ENCODE data around the gene ADGRL1. TPM values are rescaled to one million over a fixed set of nuclear protein-coding genes. Genes with fewer than 3 reads are reported as not detected.
"Not testable (repeated sequence)": the region's sequence is repeated elsewhere in the genome, so short reads cannot be mapped to it uniquely, and the experiment has no call there.

ADGRL1 gene
- total and polyA plus RNA-seq, 2 donors (not counting 1 experiment from before 2014, with no cell fraction given), result 0.64 to 1.8 TPM

DNA sequence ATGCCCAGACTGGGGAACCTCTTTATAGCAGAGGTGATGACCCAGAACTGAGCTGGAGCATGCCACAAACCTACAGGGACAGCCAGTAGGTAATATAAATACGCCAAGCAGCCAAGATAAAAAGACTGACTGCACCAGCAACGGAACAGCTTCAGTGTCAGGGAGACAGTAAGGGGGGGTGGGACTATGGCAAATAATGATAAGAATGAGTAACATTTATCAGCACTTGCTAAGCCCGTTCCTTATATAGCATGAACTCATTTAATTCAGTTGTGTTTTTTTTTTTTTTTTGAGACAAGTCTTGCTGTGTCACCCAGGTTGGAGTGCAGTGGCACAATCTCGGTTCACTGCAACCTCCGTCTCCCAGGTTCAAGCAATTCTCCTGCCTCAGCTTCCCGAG lies 20.5 kb upstream of the ADGRL1 start:
- H3K4me3 ChIP-seq (ENCODE audit: control extremely low read depth in 1 of 5, extremely low read depth in 1 of 5, insufficient read depth in 1 of 5, low read depth in 2 of 5, low read length in 4 of 5); H3K36me3 ChIP-seq (replicated peaks in 1 of 2; ENCODE audit: control extremely low read depth in 1 of 2, control insufficient read depth in 1 of 2, extremely low read depth in 1 of 2, insufficient read depth in 2 of 2, low read length in 1 of 2); ATAC-seq (ENCODE audit: low read depth); H3K4me1 ChIP-seq (ENCODE audit: control insufficient read depth in 2 of 2, insufficient read depth in 2 of 2, low read length in 2 of 2); CTCF ChIA-PET; intact Hi-C loops (cut with micrococcal nuclease); H3K27ac ChIP-seq (ENCODE audit: low read length in 2 of 2); H3K9ac ChIP-seq (ENCODE audit: low read length); H3K9me3 Mint-ChIP-seq (ENCODE audit: insufficient read depth); H3K27ac Mint-ChIP-seq; H3K27me3 ChIP-seq (replicated peaks in 1 of 4; ENCODE audit: control extremely low read depth in 1 of 4, control insufficient read depth in 3 of 4, insufficient read depth in 4 of 4, low read length in 3 of 4); H3K4me1 Mint-ChIP-seq; H3K4me3 Mint-ChIP-seq; DNase-seq; H2AFZ ChIP-seq (ENCODE audit: insufficient read depth, low read depth, low read length, poor library complexity, severe bottlenecking); H3K4me2 ChIP-seq (replicated peaks; ENCODE audit: low read depth, low read length, poor library complexity, severe bottlenecking); H3K9me3 ChIP-seq (ENCODE audit: control extremely low read depth in 1 of 3, control insufficient read depth in 2 of 3, insufficient read depth in 1 of 3, low read length in 2 of 3); H4K20me1 ChIP-seq (ENCODE audit: control insufficient read depth, insufficient read depth, low read length, poor library complexity, severe bottlenecking); H3K79me2 ChIP-seq (ENCODE audit: control insufficient read depth, insufficient read depth, low read length): not testable (repeated sequence)
- no CpG with 5 or more reads among the region's 6 CpGs for WGBS (ENCODE audit: insufficient coverage)
- POLR2A ChIA-PET, result interaction anchor here (0.6 to 0.7 kb wide), 2 partner anchors 20 to 181 kb away, joined by 3 to 4 read pairs; no protein-coding TSS in a partner anchor
- H3K27me3 Mint-ChIP-seq, result peaks cover 12% of the 10 kb centered on the region

DNA sequence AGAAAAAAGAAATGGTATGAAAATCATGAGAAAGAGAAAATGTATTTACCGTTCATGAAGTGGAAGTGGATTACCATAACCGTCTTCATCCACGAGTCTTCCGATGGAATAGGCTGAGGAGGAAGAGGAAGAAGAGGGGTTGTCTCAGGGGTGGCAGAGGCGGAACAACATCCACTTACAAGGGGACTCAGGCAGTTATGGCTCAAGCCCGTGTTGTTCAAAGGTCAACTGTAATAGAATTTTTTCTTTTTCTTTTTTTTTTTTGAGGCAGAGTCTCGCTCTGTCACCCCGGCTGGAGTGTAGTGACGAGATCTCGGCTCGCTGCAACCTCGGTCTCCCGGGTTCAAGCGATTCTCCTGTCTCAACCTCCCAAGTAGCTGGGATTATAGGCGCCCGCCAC lies 16.9 kb upstream of the ADGRL1 start:
- Histone ChIP-seq H3K4me2 (replicated peaks; ENCODE audit: low read depth, low read length, poor library complexity, severe bottlenecking) (no peak overlapping the region), H3K79me2 (ENCODE audit: control insufficient read depth, insufficient read depth, low read length) (no peaks in the 10 kb centered on the region), H3K4me1 (ENCODE audit: control insufficient read depth in 2 of 2, insufficient read depth in 2 of 2, low read length in 2 of 2) (peaks cover 0 to 5% of the 10 kb centered on the region in 2 donors), H3K9me3 (ENCODE audit: control extremely low read depth in 1 of 3, control insufficient read depth in 2 of 3, insufficient read depth in 1 of 3, low read length in 2 of 3) (peaks cover 0 to 2% (median 0%) of the 10 kb centered on the region in 3 donors), H4K20me1 (ENCODE audit: control insufficient read depth, insufficient read depth, low read length, poor library complexity, severe bottlenecking) (no peaks in the 10 kb centered on the region), H3K36me3 (replicated peaks in 1 of 2; ENCODE audit: control extremely low read depth in 1 of 2, control insufficient read depth in 1 of 2, extremely low read depth in 1 of 2, insufficient read depth in 2 of 2, low read length in 1 of 2) (no peaks in the 10 kb centered on the region), H3K9ac (ENCODE audit: low read length) (no peak overlapping the region), H2AFZ (ENCODE audit: insufficient read depth, low read depth, low read length, poor library complexity, severe bottlenecking) (no peak overlapping the region), H3K27me3 (replicated peaks in 1 of 4; ENCODE audit: control extremely low read depth in 1 of 4, control insufficient read depth in 3 of 4, insufficient read depth in 4 of 4, low read length in 3 of 4) (peaks cover 0 to 2% (median 0%) of the 10 kb centered on the region in 4 experiments), H3K27ac (ENCODE audit: low read length in 2 of 2) (no peak overlapping the region), H3K4me3 (ENCODE audit: control extremely low read depth in 1 of 5, extremely low read depth in 1 of 5, insufficient read depth in 1 of 5, low read depth in 2 of 5, low read length in 4 of 5) (no peak overlapping the region)
- ChIA-PET CTCF (interaction anchor here (0.6 kb wide), 1 partner anchor 68 kb away, joined by 4 read pairs; no protein-coding TSS in a partner anchor), POLR2A (interaction anchor here (0.6 kb wide), 1 partner anchor 86 kb away, joined by 3 read pairs; no protein-coding TSS in a partner anchor)
- intact Hi-C loops (cut with micrococcal nuclease), result loop anchor here (5.0 kb wide), 1 partner anchor 124 kb away; no protein-coding TSS in a partner anchor
- Mint-ChIP-seq H3K9me3 (ENCODE audit: insufficient read depth) (no peaks in the 10 kb centered on the region), H3K27ac (no peak overlapping the region), H3K27me3 (peaks cover 5% of the 10 kb centered on the region), H3K4me3 (no peak overlapping the region), H3K4me1 (peaks cover 7% of the 10 kb centered on the region)
- TF ChIP-seq EZH2 (IDR thresholded peaks at IDR 0.05; ENCODE audit: borderline replicate concordance, insufficient read depth, low read depth, low read length, poor library complexity, severe bottlenecking), result no peak
- TF ChIP-seq, protein P1, sequence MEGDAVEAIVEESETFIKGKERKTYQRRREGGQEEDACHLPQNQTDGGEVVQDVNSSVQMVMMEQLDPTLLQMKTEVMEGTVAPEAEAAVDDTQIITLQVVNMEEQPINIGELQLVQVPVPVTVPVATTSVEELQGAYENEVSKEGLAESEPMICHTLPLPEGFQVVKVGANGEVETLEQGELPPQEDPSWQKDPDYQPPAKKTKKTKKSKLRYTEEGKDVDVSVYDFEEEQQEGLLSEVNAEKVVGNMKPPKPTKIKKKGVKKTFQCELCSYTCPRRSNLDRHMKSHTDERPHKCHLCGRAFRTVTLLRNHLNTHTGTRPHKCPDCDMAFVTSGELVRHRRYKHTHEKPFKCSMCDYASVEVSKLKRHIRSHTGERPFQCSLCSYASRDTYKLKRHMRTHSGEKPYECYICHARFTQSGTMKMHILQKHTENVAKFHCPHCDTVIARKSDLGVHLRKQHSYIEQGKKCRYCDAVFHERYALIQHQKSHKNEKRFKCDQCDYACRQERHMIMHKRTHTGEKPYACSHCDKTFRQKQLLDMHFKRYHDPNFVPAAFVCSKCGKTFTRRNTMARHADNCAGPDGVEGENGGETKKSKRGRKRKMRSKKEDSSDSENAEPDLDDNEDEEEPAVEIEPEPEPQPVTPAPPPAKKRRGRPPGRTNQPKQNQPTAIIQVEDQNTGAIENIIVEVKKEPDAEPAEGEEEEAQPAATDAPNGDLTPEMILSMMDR (IDR thresholded peaks at IDR 0.05), result no peak
- 83% methylated on average over 4 of the region's 16 CpGs for WGBS (ENCODE audit: insufficient coverage)
- no peak for ATAC-seq (ENCODE audit: low read depth)
- no peak for DNase-seq

Data from B cell (primary cell).